ENCODE results near the gene NRG2.

NRG2 gene

DNA sequence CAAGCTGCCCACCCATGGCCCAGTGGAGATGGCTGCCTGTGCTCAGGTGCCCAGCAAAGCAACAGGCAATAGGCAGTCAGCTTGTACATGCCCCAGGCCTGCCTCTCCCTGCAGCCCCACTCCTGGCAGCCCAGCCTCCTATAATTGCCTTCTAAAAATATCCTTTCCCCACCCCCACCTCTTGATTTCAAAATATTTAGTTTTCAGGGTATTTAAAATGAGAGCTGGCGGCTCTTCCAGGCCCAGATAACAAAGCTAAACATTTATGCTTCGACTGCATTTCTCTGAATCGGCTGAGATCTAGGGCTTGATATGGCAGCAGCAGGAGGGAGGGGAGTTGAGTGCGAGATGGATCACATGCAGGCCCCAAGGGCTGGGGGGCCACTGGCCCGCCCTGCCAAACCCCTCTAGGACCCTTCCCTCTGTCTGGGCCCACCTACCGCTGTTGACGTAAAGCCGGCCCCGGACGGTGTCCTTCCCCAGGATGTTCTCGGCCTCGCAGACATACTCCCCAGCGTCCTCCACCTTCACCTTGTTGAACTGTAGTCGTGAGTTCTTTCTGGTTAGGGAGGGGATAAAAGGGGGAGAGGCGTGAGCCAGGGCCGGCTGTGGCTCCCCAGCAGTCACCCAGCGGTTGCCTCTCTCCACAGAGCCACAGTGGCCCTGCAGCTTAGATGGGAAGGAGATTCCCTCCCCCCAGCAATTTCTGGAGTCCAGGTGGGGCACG lies 162.5 kb downstream of the NRG2 start:
- ATAC-seq: no peak
- TF ChIP-seq, protein P1, sequence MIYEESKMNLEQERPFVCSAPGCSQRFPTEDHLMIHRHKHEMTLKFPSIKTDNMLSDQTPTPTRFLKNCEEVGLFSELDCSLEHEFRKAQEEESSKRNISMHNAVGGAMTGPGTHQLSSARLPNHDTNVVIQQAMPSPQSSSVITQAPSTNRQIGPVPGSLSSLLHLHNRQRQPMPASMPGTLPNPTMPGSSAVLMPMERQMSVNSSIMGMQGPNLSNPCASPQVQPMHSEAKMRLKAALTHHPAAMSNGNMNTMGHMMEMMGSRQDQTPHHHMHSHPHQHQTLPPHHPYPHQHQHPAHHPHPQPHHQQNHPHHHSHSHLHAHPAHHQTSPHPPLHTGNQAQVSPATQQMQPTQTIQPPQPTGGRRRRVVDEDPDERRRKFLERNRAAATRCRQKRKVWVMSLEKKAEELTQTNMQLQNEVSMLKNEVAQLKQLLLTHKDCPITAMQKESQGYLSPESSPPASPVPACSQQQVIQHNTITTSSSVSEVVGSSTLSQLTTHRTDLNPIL (CRISPR knock-in tag; IDR thresholded peaks at IDR 0.05; ENCODE audit: low read depth): no peak
- TF ChIP-seq ARNTL (CRISPR knock-in tag; IDR thresholded peaks at IDR 0.05; ENCODE audit: borderline replicate concordance, low read depth) (no peak), ZFP30 (CRISPR knock-in tag; IDR thresholded peaks at IDR 0.05) (no peak)

- TF ChIP-seq TCF4 (CRISPR knock-in tag; IDR thresholded peaks at IDR 0.05; ENCODE audit: borderline replicate concordance): no peak
- TF ChIP-seq RARB (CRISPR knock-in tag; IDR thresholded peaks at IDR 0.05): no peak
- no peak for TF ChIP-seq ZNF70 (CRISPR knock-in tag; IDR thresholded peaks at IDR 0.05)
- no peak for TF ChIP-seq CSDC2 (CRISPR knock-in tag; IDR thresholded peaks at IDR 0.05)
- TF ChIP-seq OSR1 (CRISPR knock-in tag; IDR thresholded peaks at IDR 0.05): no peak
- TF ChIP-seq TOX (CRISPR knock-in tag; IDR thresholded peaks at IDR 0.05; ENCODE audit: borderline replicate concordance): no peak
- no peak for TF ChIP-seq SNAI2 (CRISPR knock-in tag; IDR thresholded peaks at IDR 0.05)
- TF ChIP-seq CSRNP3 (CRISPR knock-in tag; IDR thresholded peaks at IDR 0.05): no peak
- TF ChIP-seq, protein P1 (CRISPR knock-in tag; IDR thresholded peaks at IDR 0.05; ENCODE audit: low read depth): no peak
- no peak for ATAC-seq
These were observed 165.0 kb downstream of the NRG2 start for GRCh38 chr5:139878093-139878492.

- TF ChIP-seq ZC3H10 (CRISPR knock-in tag; IDR thresholded peaks at IDR 0.05) (no peak), ZFP3 (CRISPR knock-in tag; IDR thresholded peaks at IDR 0.05) (no peak), SNAI2 (CRISPR knock-in tag; IDR thresholded peaks at IDR 0.05) (no peak)
- TF ChIP-seq, protein P2, sequence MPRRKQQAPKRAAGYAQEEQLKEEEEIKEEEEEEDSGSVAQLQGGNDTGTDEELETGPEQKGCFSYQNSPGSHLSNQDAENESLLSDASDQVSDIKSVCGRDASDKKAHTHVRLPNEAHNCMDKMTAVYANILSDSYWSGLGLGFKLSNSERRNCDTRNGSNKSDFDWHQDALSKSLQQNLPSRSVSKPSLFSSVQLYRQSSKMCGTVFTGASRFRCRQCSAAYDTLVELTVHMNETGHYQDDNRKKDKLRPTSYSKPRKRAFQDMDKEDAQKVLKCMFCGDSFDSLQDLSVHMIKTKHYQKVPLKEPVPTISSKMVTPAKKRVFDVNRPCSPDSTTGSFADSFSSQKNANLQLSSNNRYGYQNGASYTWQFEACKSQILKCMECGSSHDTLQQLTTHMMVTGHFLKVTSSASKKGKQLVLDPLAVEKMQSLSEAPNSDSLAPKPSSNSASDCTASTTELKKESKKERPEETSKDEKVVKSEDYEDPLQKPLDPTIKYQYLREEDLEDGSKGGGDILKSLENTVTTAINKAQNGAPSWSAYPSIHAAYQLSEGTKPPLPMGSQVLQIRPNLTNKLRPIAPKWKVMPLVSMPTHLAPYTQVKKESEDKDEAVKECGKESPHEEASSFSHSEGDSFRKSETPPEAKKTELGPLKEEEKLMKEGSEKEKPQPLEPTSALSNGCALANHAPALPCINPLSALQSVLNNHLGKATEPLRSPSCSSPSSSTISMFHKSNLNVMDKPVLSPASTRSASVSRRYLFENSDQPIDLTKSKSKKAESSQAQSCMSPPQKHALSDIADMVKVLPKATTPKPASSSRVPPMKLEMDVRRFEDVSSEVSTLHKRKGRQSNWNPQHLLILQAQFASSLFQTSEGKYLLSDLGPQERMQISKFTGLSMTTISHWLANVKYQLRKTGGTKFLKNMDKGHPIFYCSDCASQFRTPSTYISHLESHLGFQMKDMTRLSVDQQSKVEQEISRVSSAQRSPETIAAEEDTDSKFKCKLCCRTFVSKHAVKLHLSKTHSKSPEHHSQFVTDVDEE (CRISPR knock-in tag; IDR thresholded peaks at IDR 0.05): no peak
- ATAC-seq: no peak
These were observed 165.9 kb downstream of the NRG2 start for GRCh38 chr5:139877129-139877597.

GRCh38 chr5:139875957-139876356 lies 167.1 kb downstream of the NRG2 start:
- TF ChIP-seq PPARA (CRISPR knock-in tag; IDR thresholded peaks at IDR 0.05; ENCODE audit: borderline replicate concordance): no peak
- peak; percentile 97 for TF ChIP-seq ZNF8 (CRISPR knock-in tag; IDR thresholded peaks at IDR 0.05)
- ATAC-seq: no peak

GRCh38 chr5:139872851-139873794 lies 170.0 kb downstream of the NRG2 start:
- no peak for ATAC-seq
- TF ChIP-seq POU6F1 (CRISPR knock-in tag; IDR thresholded peaks at IDR 0.05; ENCODE audit: borderline replicate concordance, low read depth) (no peak), PPARA (CRISPR knock-in tag; IDR thresholded peaks at IDR 0.05; ENCODE audit: borderline replicate concordance) (no peak), ZNF8 (CRISPR knock-in tag; IDR thresholded peaks at IDR 0.05) (no peak), ARNTL (CRISPR knock-in tag; IDR thresholded peaks at IDR 0.05; ENCODE audit: borderline replicate concordance, low read depth) (no peak), RARB (CRISPR knock-in tag; IDR thresholded peaks at IDR 0.05) (no peak), GLIS3 (CRISPR knock-in tag; IDR thresholded peaks at IDR 0.05) (no peak), OSR1 (CRISPR knock-in tag; IDR thresholded peaks at IDR 0.05) (no peak), BACH2 (CRISPR knock-in tag; IDR thresholded peaks at IDR 0.05; ENCODE audit: borderline replicate concordance) (no peak)
